ENCODE data around the gene TOR2A.

- TF ChIP-seq GATA1 (IDR thresholded peaks at IDR 0.05; ENCODE audit: low read depth, low read length) (no peak), POLR2A (IDR thresholded peaks at IDR 0.05; ENCODE audit: low read length) (no peak)
These were observed 42.4 kb upstream of the TOR2A start for GRCh38 chr9:127777368-127777980.
